ENCODE measurements around the gene CDH15.
"Not testable (repeated sequence)": the region's sequence is repeated elsewhere in the genome, so short reads cannot be mapped to it uniquely, and the experiment has no call there.

The CDH15 gene

DNA sequence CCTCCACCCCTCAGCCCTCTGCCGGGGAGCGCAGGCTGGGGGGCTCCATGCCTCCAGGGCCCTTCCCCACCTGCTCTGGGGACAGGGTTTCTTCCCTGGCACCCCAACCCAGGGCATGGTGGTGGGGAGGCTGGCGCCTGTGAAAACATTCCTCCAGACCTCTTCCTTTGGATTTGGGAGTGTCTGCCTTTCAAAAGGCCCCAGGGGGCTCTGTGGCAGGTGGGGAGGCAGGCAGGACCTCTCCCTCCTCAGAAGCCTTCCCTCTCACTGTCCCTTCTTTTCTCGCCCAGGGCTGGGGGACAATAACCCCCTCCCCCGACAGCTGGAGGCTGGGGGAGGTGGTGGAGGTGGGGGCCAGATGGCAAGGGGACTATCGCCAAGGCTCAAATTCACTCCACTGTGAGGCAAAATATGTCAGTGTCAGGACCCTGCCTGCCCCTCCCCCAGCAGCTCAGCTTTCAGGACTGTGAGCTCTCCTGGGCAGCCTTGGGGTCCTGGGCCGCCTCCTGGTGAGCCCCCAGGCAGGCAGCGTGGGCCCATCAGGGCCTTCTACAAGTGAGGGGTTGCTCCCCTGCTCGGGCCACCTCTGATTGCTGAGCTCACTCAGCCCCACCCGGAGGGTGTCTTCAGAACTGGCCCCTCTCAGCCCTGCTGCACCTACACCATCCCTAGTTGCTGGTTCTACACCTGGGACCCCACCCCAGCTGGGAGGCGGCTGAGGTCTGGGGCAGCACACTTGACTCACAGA lies 1.8 kb downstream of the CDH15 start:
- DNase-seq: no peak

DNA sequence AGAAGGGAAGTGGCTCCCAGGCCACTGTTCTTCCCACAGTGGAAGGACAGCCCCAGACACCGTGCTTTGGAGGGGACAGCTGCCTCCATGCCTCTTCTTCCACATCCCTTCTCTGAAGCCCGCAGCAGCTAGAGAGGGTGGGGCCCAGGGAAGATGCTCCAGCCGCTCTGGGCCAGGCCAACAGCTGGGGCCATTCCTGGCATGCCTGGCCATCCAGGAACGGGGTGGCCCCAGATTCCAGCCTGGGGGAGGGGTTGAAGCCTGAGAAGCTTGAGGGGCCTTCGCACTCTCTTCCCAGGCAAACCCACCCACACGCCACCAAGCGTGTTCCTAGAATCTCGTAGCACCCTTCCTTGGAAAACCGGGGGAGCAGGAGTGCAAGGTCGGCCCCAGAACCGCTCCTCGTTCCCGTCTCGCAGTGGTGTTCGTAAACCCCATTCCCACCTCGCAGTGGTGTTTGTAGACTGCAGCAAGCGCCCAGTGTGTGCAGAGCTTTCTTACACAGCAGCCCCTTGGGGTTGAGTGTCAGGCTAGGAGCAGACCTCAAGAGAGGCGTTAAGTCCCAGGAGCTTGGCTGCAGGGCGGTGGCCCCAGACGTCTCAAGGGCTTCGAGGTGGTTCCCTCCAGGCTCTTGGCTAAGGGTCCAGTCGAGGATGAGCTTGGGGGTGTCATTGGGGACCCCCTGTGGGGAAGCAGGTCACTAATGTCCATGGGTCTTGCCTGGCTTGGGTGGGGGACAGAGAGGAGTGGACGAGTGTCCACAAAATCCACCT lies 2.7 kb downstream of the CDH15 start:
- DNase-seq: no peak

DNA sequence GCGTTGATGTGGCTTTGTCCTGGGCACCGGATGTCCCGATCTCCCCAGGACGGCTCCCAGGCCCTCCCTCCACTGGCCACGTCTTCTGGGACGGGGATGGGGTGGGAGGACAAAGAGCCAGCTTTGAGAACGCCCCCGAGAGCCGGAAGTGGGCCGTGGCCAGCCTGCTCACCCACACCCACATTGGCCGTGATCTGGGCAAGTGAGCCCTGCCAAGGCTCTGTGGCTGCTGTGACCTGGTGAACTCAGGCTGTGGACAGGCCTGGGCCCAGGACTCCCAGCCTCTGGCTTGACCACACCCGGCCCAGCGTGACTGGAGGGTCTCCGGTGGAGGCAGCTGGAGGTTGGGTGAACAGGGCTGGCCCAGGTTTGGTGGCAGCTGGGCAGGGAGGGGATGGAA lies 3.3 kb downstream of the CDH15 start:
- DNase-seq: no peak

DNA sequence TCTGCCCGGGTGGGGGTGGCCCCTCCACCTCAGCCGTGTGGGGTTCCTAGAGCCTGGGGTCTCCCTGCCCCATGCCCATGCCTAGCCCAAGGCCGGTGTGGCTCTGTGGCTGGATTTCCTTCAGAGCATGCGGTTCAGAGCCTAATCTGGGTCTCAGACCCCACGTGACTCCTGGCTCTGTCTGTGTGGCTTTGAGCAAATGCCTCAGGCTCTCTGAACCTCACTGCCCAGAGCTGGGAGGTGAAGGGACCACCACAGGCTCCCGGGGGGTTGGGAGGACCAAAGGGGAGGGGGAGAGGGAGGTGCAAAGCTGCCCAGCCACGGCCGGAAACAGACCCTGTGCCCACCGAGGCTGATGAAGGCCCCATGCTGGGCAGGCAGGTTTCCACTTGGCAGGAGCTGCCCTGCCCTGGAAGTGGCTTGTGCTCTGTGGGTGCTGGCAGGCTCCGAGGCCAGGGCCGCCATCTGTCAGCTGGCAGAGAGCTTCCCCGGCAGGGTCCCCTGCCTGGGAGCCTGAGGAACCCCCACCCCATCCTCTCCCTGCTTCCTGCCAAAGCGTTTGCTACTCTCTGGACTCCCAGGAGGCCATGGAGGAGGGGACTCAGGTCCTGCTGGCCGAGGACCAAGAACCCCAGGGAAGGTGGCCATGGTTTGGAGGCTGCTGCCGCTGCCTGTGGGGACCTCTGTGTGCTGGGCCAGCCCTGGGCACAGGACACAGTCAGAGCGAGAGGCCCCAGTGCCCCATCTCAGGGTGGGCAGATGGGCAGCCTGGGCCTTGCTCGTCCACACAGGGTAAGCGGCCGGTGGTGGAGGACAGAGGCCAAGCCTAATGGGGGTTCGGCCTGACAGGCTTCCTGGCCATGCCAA lies 4.0 kb downstream of the CDH15 start:
- DNase-seq: no peak

DNA sequence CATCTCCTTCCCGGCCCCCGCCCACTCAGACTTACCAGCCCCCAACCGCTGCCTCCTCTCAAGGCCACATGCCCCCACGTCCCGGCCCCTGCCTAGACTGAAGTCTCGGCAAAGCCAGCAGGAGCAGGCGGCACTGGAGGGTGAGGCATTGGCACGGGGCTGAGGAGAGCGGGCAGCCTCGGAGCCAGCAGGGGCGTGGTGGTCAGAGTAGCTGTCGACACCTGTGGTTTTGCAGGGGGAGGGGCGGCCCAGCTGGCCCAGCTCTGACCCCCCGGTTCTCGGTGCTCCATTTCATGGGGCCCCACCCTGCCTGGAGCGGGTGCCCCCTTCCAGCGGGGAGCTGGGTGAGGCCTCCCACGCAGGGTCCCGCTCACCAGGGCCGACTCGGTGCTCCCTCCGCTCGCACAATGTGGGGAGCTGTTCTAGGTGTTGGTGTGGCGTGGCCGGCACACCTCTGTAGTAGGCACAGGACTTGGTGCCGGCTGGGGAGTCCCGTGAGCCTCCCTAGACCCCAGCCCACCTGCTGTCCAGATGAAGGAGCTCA lies 4.7 kb downstream of the CDH15 start:
- no peak for DNase-seq

DNA sequence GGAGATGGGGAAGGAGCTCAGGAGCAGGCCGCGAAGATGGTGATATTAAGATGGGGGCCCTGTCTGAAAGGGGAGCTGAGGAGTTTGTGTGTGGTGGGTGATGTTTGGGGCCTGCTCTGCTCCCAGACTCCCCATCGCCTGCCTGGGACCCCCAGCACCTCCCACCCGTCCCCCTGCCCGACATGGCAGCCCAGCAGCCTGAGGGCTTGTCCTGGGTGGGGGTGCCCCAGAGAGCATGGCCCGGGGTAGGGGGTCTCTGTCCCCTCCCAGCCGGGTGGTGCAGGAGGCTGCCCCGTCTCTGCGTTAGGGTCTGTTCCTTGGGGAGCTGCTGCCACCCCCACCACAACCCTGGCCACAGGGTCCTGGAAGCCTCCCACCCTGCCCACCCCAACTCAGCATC lies 5.2 kb downstream of the CDH15 start:
- DNase-seq: no peak

DNA sequence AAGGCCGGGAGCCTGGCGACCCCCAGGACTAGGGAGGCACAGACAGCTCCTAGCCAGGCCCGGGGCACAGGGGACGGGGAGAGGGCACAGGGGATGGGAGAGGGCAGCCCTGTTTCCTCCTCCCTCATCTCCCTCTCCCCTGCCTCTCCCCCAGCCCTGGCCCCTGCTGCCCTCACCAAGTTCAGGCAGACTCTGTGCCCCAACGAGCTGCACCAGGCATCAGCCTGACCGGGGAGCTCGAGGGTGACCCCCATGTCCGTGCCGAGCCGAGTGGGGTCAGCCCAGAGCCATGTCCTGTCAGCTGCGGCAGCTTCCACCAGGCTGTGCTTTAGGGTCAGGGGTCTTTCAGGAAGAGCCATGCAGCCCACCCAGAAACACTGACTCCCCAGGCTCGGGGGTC lies 6.0 kb downstream of the CDH15 start:
- no peak for DNase-seq

DNA sequence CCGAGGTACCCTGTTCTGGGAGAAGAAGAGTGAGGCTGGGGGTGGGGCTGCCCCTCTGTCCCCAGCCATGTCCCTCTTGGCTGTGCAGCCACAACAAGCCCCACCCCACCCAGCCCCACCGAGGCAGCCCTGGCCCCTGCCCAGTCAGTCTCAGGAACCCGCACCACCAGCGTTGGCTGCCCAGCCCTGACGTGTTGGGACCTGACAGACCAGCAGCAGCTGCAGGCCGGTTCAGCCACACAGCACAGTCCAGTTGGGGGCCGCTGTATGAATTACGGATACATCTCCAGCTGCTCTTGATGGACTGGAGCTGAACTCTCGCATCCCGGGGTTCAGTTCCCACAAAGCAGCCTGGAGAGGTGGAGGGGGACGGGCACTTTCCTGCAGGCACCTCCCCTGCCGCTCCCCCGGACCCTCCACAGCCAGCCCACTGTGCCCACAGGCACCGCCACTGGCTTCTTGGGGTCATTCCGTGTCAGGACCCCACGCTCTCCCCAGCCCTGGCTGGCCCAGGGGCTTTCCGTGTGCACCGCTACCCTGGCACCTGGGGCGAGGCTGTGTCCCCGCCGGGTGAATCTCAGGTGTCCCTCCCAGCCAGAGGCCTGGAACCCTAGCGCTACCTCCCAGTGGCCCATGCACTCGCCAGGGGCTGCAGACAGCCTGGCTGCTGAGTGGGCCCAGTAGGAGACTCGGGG lies 7.1 kb downstream of the CDH15 start:
- no peak for DNase-seq

DNA sequence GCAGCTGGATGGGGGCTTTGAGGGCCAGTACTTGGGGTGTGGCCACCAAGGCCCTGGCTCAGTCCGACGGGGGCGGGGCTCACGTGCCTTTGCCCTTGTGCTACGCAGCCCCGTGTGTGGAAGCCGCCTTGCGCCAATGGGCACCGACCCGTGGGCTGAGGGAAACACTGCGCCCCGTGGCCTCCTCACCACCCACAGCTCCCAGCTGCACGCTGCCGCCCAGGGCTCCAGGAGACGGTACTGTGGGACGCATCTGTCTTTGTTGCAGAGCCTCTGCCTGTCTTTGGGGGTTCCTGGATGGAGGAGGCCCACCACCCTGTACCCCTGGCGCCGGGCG lies 7.6 kb downstream of the CDH15 start:
- no peak for DNase-seq

DNA sequence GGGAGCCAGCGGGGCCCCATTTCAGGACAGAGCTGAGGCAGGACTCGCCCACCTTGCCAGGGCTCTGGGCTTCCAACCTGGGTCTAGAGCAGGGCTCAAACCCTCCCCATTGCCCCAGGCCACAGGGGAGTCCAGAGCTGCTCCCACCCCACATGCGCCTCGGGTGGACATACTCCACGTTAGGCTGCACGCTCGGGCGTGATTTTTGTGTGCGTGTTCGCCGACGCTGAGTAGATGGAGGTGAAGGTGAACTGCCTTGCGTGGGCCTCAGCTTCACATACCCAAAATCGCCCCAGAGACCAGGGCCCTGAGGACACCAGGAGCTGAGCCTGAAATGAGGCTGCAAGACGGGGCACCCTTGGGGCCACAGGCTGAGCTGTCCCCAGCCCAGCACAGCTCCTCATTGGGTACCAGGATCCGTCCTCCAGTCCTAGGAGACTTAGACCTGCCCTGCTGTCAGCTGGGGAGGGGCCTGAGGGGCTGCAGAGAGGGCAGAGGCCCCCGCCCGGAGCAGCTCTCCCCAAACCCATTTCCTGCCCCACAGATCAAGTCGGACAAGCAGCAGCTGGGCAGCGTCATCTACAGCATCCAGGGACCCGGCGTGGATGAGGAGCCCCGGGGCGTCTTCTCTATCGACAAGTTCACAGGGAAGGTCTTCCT lies 8.2 kb downstream of the CDH15 start:
- DNase-seq: no peak

DNA sequence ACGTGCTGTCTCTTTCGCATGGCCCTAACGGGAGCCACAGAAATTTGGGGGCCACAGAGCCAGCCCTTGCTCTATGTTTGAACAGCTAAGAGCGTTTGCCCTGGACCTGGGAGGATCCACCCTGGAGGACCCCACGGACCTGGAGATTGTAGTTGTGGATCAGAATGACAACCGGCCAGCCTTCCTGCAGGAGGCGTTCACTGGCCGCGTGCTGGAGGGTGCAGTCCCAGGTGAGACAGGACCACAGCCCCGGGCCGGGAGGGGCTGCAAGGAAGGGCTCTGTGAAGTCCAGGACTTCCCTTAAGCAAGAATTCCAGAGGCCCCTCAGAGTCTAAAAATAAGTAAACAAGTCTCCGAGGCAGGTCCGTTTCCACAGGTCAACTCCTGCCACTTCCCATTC lies 11.9 kb downstream of the CDH15 start:
- DNase-seq: no peak

DNA sequence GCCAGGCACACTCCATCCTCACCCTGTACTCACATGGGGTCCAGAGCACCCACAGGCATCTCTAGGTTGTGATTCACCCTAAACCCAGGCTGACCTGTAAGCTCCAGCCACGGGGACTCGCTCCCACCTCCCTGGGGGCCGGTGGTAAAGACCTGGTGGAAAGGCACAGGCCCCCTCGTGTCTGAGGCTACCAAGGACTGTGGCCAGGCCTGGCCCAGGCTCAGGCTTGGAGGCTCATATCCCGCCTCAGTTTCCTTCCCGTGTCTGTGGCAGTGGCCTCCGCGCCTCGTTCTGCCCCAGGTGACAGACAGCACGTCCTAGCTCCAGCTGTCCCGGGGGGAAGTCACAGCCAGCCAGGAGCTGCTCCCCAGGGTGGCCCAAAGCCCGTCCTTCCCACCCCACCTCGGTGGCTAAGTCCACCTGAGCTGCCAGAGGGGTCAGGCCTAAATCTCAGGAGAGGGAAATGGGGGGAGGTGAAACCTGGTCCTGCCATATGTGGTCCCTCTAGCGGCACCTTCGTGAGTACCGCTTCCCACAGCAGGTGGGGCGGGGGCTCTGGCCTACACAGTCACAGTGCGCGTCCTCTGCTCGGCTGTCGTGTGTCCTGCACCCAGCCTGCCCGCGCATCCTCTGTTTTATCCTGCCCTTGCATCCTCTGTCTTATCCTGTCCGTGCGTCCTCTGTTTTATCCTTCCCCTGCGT lies 12.6 kb downstream of the CDH15 start:
- no peak for DNase-seq

DNA sequence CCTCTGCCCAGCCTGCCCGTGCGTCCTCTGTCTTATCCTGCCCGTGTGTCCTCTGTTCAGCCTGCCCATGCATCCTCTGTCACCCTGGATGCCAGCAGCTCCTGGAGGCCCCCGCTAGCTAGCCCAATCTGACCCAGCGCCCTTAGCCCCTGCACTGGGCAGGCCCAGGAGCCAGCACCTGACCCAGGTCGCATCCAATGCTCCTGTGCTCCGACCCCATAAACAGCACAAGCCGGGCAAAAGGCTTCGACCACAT lies 13.1 kb downstream of the CDH15 start:
- no peak for DNase-seq

DNA sequence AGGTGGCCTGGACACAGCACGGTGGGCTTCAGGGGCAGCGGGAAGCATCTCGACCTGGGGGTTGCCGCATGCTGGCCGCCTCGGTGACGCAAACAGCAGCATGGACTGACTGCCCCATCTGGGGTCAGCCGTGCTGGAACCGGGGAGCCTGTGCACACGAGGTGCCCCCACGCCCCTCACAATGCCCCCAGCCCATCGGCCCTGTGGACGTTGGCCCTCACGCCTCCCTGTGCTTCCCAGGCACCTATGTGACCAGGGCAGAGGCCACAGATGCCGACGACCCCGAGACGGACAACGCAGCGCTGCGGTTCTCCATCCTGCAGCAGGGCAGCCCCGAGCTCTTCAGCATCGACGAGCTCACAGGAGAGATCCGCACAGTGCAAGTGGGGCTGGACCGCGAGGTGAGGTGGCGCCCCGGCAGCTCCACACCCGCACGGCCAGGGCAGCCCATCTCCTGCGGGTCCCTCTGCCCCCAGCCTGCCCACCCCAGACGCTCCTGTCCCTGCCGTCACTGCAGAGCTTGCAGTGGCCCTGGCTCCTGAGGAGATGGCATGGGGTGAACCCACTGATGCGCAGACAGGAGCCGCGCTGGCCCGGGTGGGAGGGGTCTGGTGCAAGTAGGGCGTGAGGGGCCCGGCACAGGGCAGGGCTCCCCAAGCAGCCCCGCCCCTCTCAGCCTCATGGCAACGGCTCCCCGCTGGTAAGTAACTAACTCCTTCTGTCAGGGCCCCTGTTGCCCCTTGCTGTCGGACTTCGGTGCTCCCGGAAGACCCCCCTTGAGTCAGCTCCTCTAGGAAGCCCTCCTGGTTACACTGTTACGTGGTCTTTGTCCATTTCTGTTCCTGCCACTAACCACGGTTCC lies 13.6 kb downstream of the CDH15 start:
- no peak for DNase-seq

DNA sequence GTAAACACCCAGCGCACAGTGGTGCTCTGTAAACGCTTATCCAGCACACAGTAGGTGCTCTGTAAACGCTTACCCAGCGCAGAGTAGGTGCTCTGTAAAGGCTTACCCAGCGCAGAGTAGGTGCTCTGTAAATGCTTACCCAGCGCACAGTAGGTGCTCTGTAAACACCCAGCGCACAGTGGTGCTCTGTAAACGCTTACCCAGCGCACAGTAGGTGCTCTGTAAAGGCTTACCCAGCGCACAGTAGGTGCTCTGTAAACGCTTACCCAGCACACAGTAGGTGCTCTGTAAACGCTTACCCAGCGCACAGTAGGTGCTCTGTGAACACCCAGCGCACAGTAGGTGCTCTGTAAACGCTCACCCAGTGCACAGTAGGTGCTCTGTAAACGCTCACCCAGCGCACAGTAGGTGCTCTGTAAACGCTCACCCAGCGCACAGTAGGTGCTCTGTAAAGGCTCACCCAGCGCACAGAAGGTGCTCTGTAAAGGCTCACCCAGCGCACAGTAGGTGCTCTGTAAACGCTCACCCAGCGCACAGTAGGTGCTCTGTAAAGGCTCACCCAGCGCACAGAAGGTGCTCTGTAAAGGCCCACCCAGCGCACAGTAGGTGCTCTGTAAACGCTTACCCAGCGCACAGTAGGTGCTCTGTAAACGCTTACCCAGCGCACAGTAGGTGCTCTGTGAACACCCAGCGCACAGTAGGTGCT lies 14.5 kb downstream of the CDH15 start:
- DNase-seq: not testable (repeated sequence)

DNA sequence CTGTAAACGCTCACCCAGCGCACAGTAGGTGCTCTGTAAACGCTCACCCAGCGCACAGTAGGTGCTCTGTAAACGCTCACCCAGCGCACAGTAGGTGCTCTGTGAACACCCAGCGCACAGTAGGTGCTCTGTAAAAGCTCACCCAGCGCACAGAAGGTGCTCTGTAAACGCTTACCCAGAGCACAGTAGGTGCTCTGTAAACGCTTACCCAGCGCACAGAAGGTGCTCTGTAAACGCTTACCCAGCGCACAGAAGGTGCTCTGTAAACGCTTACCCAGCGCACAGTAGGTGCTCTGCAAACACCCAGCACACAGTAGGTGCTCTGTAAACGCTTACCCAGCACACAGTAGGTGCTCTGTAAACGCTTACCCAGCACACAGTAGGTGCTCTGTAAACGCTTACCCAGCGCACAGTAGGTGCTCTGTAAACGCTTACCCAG lies 15.1 kb downstream of the CDH15 start:
- DNase-seq: not testable (repeated sequence)

DNA sequence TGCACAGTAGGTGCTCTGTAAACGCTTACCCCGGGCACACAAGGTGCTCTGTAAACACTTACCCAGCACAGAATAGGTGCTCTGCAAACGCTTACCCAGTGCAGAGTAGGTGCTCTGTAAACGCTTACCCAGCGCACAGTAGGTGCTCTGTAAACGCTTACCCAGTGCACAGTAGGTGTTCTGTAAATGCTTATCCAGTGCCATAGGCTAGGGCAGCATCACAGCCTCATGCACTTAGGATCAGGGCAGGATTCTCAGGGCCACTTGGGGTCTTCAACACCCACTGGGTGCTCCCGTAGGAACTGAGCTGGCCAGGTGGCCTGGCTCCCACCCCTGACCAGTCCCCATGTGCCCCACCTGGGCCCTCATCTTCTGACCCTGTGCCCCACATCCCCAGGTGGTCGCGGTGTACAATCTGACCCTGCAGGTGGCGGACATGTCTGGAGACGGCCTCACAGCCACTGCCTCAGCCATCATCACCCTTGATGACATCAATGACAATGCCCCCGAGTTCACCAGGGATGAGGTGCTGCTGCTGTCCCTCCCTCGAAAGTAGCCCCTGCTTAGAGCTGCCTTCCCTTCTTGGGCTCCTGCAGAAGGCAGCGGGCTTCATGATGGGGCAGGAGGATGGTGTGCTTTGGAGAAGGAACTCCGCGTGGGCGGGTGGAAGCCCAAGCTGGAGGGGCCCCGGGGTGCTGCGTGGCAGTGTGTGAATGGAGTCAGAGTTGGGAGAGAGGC lies 15.7 kb downstream of the CDH15 start:
- DNase-seq: peak; percentile 28 to 47

DNA sequence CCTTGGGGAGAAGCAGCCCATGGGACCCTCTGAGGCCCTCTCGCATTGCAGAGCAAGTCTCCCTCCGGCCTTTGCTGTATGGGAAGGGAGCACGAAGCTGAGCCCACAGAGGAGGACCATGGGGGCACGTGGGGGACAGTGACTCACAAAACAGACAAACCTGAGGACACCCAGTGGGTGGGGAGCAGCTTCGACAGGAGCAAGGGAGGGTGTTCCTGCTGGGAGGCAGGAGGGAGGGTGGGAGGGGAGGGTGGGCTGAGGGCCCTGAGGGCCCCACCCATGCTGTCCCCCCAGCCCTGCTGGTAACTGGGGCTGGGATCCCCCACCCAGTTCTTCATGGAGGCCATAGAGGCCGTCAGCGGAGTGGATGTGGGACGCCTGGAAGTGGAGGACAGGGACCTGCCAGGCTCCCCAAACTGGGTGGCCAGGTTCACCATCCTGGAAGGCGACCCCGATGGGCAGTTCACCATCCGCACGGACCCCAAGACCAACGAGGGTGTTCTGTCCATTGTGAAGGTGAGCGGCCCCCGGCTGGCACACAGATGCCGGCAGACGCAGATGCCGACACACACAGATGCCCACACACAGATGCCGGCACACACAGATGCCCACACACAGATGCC lies 16.3 kb downstream of the CDH15 start:
- peak in 1 of 2 donors; percentile 9 for DNase-seq
